Omental fat pad (tissue), 4 donors: Measurements from ENCODE around the gene ADAM12. TPM values are rescaled to one million over a fixed set of nuclear protein-coding genes. Genes with fewer than 3 reads are reported as not detected.
"Not testable (repeated sequence)": the region's sequence is repeated elsewhere in the genome, so short reads cannot be mapped to it uniquely, and the experiment has no call there.

Experiments
- ATAC-seq: fragments of 150-250 bp; one replicate; pipeline ENCODE4 v1.9.1; 2016; ENCODE audit warnings: mild to moderate bottlenecking, moderate library complexity; ENCODE audit not compliant: low FRiP score
- DNase-seq: peaks from one replicate; pipeline ENCODE4 v3.0.0-alpha.2; 2019; ENCODE audit warnings: low spot score
- CTCF ChIP-seq, 3 donors: fragments of 450-650 bp; IDR thresholded peaks; one replicate each; pipeline ENCODE4 v1.5.1; 2016 to 2017; ENCODE audit warnings: antibody characterized with exemption in 3 of 3, mild to moderate bottlenecking in 3 of 3, moderate library complexity in 2 of 3
- small RNA-seq: library from RNA; depleted of rRNA; stranded (forward); fragments of <200 nt; gene quantifications from one replicate; pipeline ENCODE3, GENCODE V24; 2016
- total RNA-seq, 4 donors: library from RNA; depleted of rRNA; stranded (reverse); fragments of >200 nt; gene quantifications; one replicate each; pipeline ENCODE4 v1.1.0, GENCODE V29; 2016

The ADAM12 gene
- total RNA-seq, 4 donors from 2014 or later = 4.9 to 24.4 (median 10.9) TPM

- no peak for DNase-seq
Observed at GRCh38 chr10:125982260-125982948, 405.9 kb downstream of the ADAM12 start.

DNA sequence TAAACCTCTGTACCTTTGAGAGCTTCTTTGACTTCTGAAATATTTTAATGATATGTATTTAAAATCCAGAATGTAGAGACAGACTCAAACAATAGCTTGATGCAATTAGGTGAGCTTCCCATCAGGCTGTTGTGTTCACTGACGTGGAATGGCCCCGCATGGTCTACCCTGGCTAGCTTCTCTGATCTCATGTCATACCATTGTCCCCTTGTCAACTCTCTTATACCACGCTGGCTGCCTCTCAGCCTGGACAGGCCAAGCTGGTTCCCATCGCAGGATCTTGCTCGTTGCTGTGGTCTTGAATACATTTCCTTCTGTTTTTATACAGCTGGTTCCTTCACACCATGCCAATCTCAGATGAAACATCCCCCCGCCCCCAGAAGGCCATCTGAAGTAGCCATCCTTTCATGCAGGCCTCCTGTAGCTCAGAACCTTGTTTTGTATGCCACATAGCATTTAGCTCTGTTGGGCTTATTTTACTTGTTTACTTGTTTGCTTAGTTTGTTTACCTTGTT, 407.7 kb downstream of the ADAM12 start:
- ATAC-seq (no peak), DNase-seq (no peak)
- no peak for TF ChIP-seq CTCF (IDR thresholded peaks at IDR 0.05)

More at GRCh38 chr10:125982260-125982948, 405.9 kb downstream of the ADAM12 start:
- ATAC-seq = no peak
- peak in 1 of 3 donors; percentile 31 for TF ChIP-seq CTCF (IDR thresholded peaks at IDR 0.05)

DNA sequence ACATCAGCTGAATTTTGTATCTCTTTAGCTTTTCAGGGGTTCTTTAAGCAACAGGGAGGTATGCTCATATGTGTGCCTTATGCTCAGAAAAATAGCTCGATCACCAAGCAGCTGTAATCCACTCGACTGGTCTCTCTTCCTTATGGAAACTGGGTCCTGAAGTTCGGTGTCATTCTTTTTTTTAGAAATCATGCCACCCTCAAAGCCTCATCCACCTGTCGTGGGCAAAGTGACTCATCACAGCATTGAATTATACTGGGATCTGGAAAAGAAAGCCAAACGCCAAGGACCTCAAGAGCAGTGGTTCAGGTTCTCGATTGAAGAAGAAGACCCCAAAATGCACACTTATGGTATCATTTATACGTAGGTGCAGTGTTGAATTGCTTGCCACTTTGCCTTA, 408.3 kb downstream of the ADAM12 start:
- no peak for DNase-seq
- ATAC-seq = no peak
- TF ChIP-seq CTCF (IDR thresholded peaks at IDR 0.05) = no peak

- TF ChIP-seq CTCF (IDR thresholded peaks at IDR 0.05) = no peak
- ATAC-seq = no peak
- no peak for DNase-seq
Observed at GRCh38 chr10:125976960-125977605, 411.2 kb downstream of the ADAM12 start.

GRCh38 chr10:125970077-125970630, 418.1 kb downstream of the ADAM12 start:
- not testable (repeated sequence) for ATAC-seq, DNase-seq

DNA sequence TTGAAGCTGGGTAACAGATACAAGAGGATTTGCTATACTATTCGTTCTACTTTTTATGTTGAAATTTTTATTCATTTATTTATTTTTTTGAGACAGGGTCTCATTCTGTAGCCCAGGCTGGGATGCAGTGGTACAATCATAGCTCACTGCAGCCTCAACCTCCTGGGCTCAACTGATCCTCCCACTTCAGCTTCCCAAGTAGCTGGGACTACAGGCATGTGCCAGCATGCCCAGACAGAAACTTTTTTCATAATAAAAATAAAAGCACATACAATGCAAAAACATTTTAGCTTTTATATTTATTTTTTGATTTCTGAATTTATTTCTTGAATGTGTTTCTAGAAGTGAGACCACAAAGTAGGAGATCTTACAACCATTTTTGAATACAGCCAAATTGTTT, 420.7 kb downstream of the ADAM12 start:
- no peak for TF ChIP-seq CTCF (IDR thresholded peaks at IDR 0.05)
- no peak for DNase-seq

DNA sequence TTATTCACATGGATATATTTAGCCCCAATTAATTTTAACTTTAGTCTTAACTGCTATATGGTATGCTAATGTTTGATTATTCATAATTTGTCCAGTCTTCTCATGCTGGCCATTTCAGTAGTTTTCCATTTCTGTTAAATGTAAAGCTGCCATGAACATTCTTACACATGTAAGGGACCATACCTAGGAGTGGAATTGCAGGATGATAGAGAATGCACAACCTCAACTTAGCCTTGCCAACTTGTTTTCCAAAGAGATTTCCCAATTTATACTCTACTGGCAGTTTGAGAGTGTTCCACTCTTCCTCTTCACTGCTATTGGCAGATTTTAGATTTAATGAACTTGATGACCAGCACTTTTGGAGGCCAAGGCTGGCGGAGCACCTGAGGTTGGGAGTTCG, 423.7 kb downstream of the ADAM12 start:
- no peak for DNase-seq
- no peak for ATAC-seq
- TF ChIP-seq CTCF (IDR thresholded peaks at IDR 0.05) = no peak

More for the DNA sequence above, 420.7 kb downstream of the ADAM12 start:
- ATAC-seq = no peak

Small RNAs within 50 kb of the gene (small RNA-seq; reads per million reads assigned to genes)
- gene RNA5SP328 = not detected
